HG03565 (cell line): ENCODE data around the gene MAPT.
"Not testable (repeated sequence)": the region's sequence is repeated elsewhere in the genome, so short reads cannot be mapped to it uniquely, and the experiment has no call there.

Experiments
- ATAC-seq: cut with Tn5 transposase; IDR thresholded peaks from one replicate; pipeline ENCODE4 v1.9.1; 2021; ENCODE audit warnings: mild to moderate bottlenecking, moderate library complexity; ENCODE audit not compliant: unreplicated experiment

Gene MAPT

DNA sequence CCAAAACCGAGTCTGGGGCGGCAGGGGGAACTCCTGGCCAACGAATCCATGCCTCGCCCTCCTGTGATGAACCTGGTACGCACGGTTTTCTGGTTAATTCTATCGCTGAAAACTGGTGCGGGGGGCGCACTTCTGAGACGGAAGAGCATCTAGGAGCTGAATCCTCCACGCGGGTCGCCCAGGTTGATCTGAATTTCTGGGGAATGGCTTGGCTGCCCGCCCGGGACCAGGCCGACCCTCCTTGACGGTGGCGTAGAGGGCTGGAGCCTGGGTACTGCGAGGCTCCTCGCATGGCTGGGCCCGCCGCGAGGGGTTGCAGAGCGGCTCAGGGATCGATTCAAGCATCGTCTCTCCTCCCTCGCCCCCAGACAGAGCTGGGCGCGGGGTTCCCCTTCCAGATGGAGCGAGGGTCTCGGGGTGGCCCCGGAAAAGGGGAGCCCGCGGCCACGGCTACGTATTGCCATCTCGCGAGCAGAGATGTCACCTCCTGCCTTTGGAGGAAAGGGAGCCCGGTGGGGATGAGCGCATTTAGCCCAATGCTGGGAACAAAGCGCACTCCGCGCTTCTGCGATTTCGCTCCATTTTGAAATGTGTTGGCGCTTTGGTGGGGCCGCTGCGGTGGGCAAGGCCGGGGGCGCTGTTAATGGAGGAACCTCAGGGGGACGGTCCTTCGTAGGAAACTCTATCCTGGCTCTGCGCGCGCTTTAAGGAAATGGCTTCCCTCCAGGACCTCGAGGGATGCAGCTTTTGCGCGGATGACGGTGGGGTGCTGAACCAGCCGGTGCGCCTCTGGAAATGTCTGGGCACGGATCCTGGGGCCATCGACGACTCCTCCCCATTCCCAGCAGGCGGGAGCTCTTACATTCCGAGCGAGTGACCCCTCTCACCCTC lies 2.7 kb downstream of the MAPT start:
- no peak for ATAC-seq

DNA sequence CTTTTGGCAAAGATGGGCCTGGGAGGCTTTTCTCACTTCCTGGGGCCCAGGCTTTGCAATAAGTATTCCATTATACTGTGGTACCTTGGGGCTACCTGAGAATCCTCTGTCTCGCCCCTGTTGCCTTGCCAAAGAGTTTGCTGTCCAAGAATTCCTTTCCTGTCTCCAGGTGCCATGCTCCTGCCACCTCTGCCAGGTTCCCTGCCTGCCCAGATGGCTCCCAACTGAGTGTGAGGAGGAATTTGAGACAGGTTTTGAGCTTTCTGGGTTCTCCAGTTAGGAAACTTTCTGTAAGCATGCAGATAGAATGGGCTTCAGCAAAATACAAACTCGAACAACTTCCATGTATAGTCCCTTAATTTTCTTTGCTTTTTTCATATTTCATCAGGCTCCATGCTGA lies 5.8 kb downstream of the MAPT start:
- ATAC-seq = no peak

DNA sequence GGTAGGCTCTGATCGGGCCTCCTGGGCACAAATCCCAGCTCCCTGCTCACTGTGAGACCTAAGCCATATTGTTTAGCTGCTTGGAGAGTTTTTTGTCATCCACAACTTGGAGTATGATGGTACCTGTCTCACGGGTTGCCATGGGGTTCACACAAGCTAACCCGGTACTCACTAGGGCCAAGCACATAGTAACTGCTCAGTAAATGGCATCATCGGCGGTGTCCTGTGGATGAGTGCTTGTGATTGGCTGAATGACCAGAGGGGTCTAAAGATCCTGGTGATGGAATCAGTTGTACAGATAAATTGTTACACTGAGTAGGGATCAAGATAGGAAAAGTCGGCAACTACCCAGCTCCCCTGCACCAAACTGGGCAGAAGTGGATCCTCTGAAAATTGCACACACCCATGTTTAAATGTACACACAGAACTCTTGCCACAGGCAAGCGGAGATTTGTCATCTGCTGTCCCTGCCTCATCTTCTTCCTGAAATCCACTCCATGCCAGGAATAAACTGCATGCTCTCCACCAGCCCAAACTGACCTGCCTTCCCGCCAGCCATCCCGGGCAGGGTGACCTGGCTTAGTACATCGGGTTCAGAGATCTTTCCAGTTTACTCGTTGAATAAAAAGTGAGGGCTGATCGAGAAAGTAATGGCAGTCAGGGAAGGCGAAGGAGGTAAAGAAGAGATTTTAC lies 6.5 kb downstream of the MAPT start:
- ATAC-seq = no peak

DNA sequence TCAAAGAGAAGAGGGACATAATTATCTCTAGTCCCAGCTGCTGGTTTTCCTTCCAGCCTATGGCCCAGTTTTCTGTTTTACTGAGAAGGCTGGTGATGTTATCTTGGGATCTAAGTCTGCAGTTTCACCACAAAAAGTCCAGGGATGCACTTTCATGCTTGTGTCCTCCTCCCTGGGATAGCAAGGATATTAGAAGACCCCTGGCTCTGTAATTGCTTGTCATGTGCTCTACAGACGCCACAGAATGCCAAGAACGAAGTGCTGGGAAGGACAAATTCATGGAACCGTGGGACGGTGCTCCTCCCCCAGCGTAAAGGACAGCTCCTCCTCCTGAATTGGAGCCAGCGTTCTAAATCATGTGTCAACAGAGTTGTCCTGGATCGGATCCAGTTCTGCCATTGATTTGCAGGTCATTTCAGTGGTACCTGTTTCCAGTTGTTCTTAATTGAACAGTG lies 8.6 kb downstream of the MAPT start:
- ATAC-seq = no peak

DNA sequence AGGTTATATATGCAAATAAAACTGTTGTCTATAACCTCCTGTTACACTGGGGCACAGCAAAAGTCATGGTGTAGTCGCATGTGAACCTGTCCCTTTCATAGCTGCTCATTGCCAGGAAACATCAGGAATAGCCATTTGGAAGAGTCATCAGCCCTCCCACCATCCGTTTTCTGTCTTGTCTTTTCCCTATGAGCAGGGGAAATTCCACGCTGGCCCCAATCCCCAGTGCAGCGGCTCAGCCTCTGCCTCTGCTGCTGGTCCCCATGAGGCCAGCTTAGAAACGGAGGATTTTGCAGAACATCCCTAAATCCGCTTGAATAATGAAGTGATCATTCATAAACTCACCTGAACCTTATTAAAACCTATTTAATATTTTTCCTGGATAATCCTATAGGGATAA lies 10.5 kb downstream of the MAPT start:
- ATAC-seq = no peak

DNA sequence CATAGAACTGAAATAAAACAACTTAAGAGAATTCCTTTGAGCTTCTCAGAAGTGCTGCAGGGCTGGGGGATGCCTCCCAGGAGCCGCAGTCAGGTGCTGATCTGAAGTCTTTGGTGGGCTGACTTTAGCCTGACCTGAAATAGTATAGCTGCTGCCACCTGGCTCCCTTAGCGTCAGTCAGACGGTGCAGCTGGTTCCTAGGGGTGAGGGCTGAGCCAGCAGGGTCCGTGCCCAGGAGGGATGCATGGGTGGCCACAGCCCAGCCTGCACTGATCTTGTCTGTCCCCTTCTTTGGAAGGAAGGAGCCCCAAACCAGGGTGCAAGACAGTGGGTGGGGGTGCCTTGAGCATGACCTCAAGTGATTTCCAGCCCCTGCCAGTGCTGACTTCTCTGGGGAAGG lies 11.5 kb downstream of the MAPT start:
- ATAC-seq = no peak

DNA sequence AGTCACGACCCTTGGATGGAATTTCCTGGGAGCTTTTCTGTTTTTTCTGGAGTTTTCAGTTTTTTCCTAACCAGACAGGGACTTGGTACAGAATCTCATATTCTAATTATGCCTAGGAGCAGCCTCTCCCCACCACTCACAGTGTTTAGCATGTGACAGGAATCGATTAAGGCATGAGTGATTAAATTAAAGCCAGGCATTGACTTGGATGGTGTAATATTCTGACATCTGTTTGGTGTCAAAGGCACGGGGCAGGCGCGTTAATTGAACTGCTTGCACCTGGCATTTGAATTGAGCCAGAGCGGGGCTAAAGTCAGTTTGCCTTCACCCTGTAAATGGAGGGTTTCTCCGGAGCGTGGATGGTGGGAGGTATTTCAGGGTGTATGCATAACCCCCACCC lies 11.9 kb downstream of the MAPT start:
- ATAC-seq = no peak

DNA sequence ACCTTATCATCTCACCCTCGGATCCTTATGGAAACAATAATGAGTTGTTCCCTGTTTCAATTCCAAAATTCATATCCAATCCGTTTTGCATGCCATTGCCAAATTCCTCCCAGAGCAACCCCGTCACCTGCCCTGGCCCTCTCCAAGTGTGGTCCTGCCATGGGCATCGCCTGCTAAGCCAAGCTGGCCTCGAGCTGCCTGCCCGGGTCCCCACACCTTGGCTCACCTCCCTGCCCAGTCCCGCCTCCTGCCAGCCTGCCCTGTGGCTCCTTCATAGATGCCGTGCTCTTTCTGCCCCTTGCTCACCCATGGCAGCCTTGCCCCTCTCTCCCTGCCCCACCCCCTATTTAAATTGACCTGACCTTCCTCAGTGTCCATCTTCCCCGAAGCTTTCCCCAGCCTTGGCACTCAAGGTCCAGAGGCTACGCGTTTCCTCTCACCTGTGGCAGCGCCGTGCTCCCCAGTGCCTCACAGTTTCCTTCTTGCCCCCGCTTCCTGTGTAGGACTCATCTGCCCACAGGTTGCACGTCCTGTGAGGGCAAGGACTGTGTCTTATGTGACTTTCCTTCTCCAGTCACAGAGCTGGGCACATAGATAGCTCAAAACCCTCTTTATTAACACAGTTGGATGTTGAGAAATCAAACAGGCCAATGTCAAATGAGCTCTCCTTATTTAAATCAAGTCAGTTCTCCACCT lies 12.7 kb downstream of the MAPT start:
- no peak for ATAC-seq

DNA sequence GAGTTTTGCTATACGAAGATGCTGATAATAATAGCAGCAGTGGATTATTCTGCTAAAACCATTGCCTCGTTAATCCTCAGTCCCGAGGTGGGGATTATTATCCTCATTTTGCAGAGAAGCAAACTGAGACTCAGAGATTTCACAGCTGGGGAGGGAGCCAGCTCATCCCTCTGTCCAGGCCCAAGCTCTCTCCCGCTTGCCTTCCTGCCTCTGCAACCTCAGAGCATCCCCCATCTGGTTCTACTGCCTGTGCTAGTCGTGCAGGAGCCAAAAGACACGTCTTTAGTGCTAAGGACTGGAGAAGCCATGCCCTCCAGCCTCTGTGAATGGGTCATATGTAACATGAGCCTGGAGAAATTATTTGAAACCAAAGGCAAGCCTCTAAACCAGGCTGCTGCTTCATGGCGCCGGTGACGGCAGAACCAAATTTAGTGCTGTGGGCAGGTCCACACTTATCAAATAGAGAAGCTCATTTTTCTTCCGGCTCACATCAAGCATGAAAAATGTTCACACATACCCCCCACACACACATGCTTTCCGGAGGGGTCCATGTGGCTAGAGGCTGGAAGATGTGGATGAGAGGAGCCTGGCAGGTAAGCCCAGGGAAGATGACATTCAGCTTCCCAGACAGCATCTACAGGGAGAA lies 13.5 kb downstream of the MAPT start:
- ATAC-seq = no peak

DNA sequence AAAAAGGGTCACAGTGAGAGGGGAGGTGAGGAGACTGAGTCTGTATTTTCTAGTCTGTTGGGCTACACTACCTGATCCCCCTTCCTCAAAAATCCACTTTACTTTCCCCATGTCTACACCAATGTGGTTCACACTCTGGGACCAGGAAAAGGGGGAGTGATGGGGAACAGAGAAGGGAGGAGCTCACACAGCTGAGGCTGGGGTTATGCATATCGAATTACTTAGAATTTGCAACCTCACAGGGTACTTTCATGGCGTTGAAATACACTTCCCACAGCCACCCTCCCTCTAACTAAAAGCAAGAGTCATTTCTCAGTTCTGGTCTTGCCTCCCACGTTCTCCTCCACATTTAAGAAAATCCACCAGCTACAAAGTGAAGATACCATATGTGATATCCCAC lies 14.1 kb downstream of the MAPT start:
- ATAC-seq = no peak

DNA sequence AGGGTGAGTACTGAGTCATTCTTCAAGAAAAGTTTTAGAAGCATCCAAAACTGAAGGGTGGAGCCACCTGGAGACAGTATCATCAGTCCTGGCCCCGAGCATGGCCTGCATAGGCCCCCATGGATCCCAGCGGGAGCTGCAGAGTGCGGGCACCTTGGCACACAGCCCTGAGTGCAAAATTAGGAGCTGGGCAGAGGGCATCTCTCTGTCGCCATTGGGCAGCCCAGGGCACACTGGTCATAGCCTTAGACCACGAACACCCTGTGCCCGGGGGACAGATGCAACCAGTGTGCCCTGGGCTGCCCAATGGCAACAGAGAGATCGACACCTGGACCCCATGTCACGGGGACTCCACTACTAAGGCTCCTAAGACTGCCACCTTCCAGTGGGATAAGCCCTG lies 14.6 kb downstream of the MAPT start:
- ATAC-seq = no peak

DNA sequence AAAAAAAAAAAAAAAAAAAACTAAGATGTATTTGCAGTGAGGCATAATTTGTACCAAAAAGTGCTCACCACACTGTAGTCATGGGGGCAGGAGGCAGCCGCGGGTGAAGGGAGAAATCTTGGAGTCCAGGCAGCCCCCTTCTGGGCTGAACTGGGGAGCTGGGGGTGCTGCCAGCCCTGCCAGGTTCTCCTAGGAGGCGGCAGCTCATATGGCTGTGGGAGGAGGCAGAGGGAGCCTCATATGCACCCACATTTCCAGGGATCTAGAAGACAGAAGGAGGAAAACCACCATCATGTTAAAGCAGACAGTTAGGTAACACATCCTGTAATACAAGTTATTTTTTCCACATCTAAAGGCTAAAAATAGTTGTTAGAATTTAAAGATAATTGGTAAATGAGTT lies 16.3 kb downstream of the MAPT start:
- no peak for ATAC-seq

DNA sequence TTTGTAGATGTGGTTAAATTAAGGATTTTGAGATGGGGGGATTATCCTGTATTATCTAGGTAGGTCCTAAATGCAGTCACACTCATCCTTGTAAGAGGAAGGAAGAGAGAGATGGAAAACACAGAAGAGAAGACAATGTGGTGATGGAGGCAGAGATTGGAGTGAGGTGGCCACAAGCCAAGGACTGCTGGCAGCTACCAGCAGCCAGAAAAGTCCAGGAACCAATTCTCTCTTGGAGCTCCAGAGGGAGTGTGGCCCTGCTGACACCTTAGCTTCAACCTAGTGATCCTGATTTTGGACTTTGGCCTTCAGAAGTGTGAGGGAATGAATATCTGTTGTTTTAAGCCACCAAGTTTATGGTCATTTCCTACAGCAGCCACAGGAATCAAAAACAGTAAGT lies 18.0 kb downstream of the MAPT start:
- ATAC-seq = no peak

DNA sequence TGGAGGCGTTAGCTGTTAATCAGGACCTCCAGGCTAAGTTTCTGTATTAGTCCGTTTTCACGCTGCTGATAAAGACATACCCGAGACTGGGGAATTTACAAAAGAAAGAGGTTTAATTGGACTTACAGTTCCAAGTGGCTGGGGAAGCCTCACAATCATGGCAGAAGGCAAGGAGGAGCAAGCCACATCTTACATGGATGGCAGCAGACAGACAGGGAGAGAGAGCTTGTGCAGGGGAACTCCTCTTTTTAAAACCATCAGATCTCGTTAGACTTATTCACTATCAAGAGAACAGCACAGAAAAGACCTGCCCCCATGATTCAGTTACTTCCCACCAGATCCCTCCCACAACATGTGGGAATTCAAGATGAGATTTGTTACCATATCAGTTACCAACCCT lies 18.7 kb downstream of the MAPT start:
- ATAC-seq = not testable (repeated sequence)

DNA sequence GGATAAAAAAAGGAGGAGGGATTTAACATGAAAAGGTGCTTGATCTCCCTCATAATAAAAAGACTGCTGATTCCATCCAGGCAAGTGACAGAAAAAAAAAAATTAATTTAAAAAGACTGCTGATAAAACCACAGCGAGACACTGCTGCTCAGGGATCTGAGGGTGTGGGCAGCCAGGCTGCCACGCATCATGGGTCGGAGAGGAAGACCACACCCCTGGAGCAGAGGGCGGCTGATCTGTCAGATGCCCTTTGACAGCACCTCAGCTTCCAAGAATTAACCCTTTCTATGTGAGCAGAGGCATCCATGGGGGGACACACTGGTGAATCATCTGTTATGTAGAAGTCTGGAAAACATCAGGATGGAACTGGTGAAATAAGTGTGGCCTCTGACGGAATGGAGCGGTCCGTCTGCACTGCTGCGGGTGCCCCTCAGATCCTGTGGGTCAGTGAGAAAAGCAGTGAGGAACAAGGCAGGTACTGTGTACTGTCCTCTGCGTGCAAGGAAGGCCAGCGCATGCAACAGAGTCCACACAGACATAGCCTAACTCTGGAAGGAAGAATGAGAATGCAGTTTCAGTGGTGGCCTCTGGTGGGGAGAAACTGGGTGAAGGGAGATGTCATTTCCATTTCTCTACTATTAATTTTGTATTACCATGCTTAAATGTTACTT lies 19.8 kb downstream of the MAPT start:
- ATAC-seq = no peak

DNA sequence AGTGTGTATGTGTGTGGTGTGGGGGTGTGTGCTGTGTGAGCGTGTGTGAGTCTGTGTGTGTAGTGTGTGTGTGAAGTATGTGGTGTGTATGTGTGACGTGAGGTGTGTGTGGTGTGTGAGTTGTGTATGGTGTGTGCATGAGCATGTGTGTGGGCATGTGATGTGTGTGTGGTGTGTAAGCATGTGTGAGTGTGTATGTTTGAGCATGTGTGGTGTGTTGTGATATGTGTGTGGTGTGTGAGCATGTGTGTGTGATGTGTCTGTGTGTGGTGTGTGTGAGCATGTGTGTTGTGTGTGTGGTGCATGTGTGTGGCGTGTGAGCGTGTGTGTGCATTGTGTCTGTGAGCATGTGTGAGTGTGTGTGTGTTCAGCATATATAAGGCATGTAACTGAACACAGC lies 20.9 kb downstream of the MAPT start:
- no peak for ATAC-seq

DNA sequence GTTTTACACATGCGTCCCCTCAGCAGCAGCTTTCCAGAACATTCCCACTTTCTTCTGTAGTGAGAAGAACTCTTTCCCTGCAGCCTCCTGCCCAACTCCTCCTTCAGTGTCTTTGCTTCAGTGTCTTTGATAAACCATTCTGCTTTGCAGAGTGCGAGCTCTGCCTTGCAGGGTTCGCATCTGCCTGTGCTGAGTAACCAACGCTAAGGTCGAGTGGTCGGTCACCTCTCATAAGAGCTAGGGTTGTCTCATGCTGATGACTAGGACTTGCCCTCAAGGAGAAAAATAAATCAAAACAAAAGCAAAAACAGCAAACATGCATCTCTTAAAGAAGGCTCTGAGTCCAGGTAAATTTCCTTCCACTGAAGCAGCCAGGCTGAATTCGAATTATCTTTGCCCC lies 22.7 kb downstream of the MAPT start:
- no peak for ATAC-seq

DNA sequence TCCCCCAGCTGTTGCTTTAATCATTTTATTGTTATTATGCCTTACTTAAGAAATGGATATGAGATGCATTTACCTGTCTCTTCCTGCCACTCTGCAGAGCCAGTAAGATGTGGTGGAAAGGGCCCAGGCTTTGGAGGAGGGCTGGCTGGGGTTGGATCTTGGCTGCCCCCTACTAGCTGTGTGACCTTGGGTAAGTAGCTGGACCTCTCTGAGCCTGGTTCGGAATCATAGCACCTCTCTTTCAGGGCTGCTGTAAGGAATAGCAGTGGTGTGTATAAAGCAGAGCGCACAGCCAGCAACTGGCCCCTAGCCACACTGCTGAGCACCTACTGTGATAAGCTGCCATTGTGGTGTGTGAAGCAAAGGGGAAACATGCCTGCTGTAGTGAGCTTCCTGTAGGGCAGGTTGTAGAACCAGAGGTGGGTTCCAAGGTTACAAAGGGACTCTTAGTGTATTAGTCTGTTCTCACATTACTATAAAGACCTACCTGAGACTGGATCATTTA lies 23.9 kb downstream of the MAPT start:
- ATAC-seq = no peak

DNA sequence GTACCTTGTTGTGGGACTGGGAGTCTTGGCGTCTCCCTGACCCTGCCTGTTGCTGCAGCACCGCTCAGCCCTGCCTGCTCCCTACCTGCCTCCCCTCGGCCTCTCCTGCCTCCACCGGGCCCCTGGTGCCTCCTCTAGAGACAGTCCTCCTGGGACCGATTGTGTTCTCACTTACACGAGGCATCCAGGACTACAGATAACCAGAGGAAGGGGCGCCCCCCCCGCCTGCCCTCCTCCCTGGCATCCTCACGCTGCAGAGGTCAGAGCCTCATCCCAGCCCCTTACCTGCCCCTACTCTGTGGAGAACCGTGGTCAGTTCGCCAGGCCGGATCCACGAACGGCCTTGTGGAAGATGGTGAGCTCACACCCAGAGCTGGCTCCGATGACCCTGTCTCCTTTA lies 24.8 kb downstream of the MAPT start:
- no peak for ATAC-seq

DNA sequence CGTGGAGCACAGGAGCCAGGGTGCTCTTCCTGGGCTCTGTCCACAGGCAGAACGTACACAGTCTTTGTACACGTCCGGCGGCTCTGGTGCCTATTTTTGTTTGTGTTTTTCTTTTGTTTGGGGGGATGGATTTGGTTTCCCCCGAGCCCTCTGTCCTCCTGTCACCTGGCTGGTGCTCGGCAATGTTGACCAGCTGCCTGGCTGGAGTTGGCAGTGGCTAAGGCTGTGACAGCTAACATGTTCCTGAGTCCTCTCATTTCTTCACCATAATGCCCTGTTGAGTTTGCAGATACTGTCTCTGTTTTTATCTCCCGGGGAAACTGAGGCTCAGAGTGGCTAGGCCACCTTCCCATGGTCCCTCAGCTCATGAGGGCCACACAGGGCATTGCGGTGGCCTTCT lies 25.7 kb downstream of the MAPT start:
- ATAC-seq = no peak
